WTC11 (cell line): ENCODE results near the gene LMF1. TPM values are rescaled to one million over a fixed set of nuclear protein-coding genes. Genes with fewer than 3 reads are reported as not detected.

Experiments used
- ATAC-seq: fragments of 200-7000 bp; cut with Tn5 transposase; 2 replicates; pipeline ENCODE4 v1.10.0; 2021; ENCODE audit warnings: mild to moderate bottlenecking, moderate library complexity
- CTCF ChIA-PET: fragments of 300-600 bp; sonication (Branson Sonifier 250); formaldehyde crosslinking; loops from one replicate; lab custom pipeline; 2021; ENCODE audit warnings: antibody characterized with exemption; lab: Charles Lee
- POLR2A ChIA-PET: fragments of 350-600 bp; sonication (Branson Sonifier 250); formaldehyde crosslinking; loops from one replicate; lab custom pipeline; 2021; ENCODE audit warnings: antibody characterized with exemption; lab: Charles Lee
- DNase-seq: peaks from one replicate; pipeline ENCODE4 v3.0.0; 2021; ENCODE audit warnings: low spot score
- H3K27ac Mint-ChIP-seq: 2 replicates; pipeline ENCODE4 v1.8.0; 2021; ENCODE audit warnings: mixed read lengths
- H3K27me3 Mint-ChIP-seq: 2 replicates; pipeline ENCODE4 v1.8.0; 2021; ENCODE audit warnings: low read depth, mild to moderate bottlenecking, moderate library complexity, mixed read lengths
- H3K36me3 Mint-ChIP-seq: 2 replicates; pipeline ENCODE4 v1.8.0; 2021; ENCODE audit warnings: mixed read lengths
- H3K4me1 Mint-ChIP-seq: 2 replicates; pipeline ENCODE4 v1.8.0; 2022; ENCODE audit warnings: mixed read lengths
- H3K4me3 Mint-ChIP-seq: 2 replicates; pipeline ENCODE4 v1.8.0; 2021; ENCODE audit warnings: mild to moderate bottlenecking, moderate library complexity, mixed read lengths
- H3K9me3 Mint-ChIP-seq: 2 replicates; pipeline ENCODE4 v1.8.0; 2021; ENCODE audit warnings: mixed read lengths
- ATF1 ChIP-seq: sonication (generic); formaldehyde crosslinking; IDR thresholded peaks from 2 replicates; pipeline ENCODE4 v1.8.1; 2023; ENCODE audit warnings: mild to moderate bottlenecking, moderate library complexity, missing genetic modification reagents
- ATF6 ChIP-seq: sonication (generic); formaldehyde crosslinking; IDR thresholded peaks from 2 replicates; pipeline ENCODE4 v1.8.1; 2023; ENCODE audit warnings: mild to moderate bottlenecking, missing genetic modification reagents
- CBFB ChIP-seq: sonication (generic); formaldehyde crosslinking; IDR thresholded peaks from 2 replicates; pipeline ENCODE4 v1.8.1; 2022; ENCODE audit warnings: mild to moderate bottlenecking, low read depth, missing genetic modification reagents
- EMX1 ChIP-seq: fragments of 250-450 bp; sonication (Bioruptor Pico); IDR thresholded peaks from 2 replicates; pipeline ENCODE4 v1.8.0; 2021; ENCODE audit warnings: mild to moderate bottlenecking
- ETV6 ChIP-seq: sonication (generic); formaldehyde crosslinking; IDR thresholded peaks from 2 replicates; pipeline ENCODE4 v1.8.1; 2022; ENCODE audit warnings: mild to moderate bottlenecking, missing genetic modification reagents
- FOXK1 ChIP-seq: sonication (generic); formaldehyde crosslinking; IDR thresholded peaks from 2 replicates; pipeline ENCODE4 v1.8.0; 2022; ENCODE audit warnings: mild to moderate bottlenecking, moderate library complexity, missing genetic modification reagents
- GABPB1 ChIP-seq: sonication (generic); formaldehyde crosslinking; IDR thresholded peaks from 2 replicates; pipeline ENCODE4 v1.8.1; 2023; ENCODE audit warnings: mild to moderate bottlenecking, missing genetic modification reagents
- JUN ChIP-seq: sonication (generic); formaldehyde crosslinking; IDR thresholded peaks from 2 replicates; pipeline ENCODE4 v1.8.0; 2023; ENCODE audit warnings: mild to moderate bottlenecking, missing genetic modification reagents
- NFE2L1 ChIP-seq: sonication (generic); formaldehyde crosslinking; IDR thresholded peaks from 2 replicates; pipeline ENCODE4 v1.8.1; 2023; ENCODE audit warnings: missing genetic modification reagents
- PRDM15 ChIP-seq: sonication (generic); formaldehyde crosslinking; IDR thresholded peaks from 2 replicates; pipeline ENCODE4 v1.8.0; 2022; ENCODE audit warnings: missing genetic modification reagents
- PRRX2 ChIP-seq: fragments of 250-450 bp; sonication (Bioruptor Pico); IDR thresholded peaks from 2 replicates; pipeline ENCODE4 v1.8.0; 2021; ENCODE audit warnings: mild to moderate bottlenecking
- SMAD3 ChIP-seq: sonication (generic); formaldehyde crosslinking; IDR thresholded peaks from 2 replicates; pipeline ENCODE4 v1.8.0; 2022; ENCODE audit warnings: missing genetic modification reagents, mild to moderate bottlenecking, borderline replicate concordance
- SOX15 ChIP-seq: fragments of 250-450 bp; sonication (Bioruptor Pico); IDR thresholded peaks from 2 replicates; pipeline ENCODE4 v1.9.0; 2021; ENCODE audit warnings: mild to moderate bottlenecking
- TEAD1 ChIP-seq: sonication (generic); formaldehyde crosslinking; IDR thresholded peaks from 2 replicates; pipeline ENCODE4 v1.8.0; 2022; ENCODE audit warnings: mild to moderate bottlenecking, missing genetic modification reagents
- ZNF219 ChIP-seq: sonication (generic); formaldehyde crosslinking; IDR thresholded peaks from 2 replicates; pipeline ENCODE4 v1.8.0; 2023; ENCODE audit warnings: missing genetic modification reagents, mild to moderate bottlenecking, borderline replicate concordance
- ZNF317 ChIP-seq: sonication (generic); formaldehyde crosslinking; IDR thresholded peaks from 2 replicates; pipeline ENCODE4 v1.8.1; 2023; ENCODE audit warnings: low read depth, mild to moderate bottlenecking, moderate library complexity, missing genetic modification reagents, borderline replicate concordance
- total RNA-seq: library from RNA; stranded (reverse); gene quantifications from 3 replicates; pipeline ENCODE4 v1.2.3, GENCODE V29; 2021
- TF ChIP-seq, protein P1 (sequence below): sonication (generic); formaldehyde crosslinking; IDR thresholded peaks from 2 replicates; pipeline ENCODE4 v1.8.1; 2022; ENCODE audit warnings: mild to moderate bottlenecking, moderate library complexity, missing genetic modification reagents
- TF ChIP-seq, protein P2 (sequence below): fragments of 250-450 bp; sonication (Bioruptor Pico); IDR thresholded peaks from 2 replicates; pipeline ENCODE4 v1.9.0; 2021; ENCODE audit warnings: mild to moderate bottlenecking
- TF ChIP-seq, protein P3 (sequence below): sonication (generic); formaldehyde crosslinking; IDR thresholded peaks from 2 replicates; pipeline ENCODE4 v1.8.1; 2022; ENCODE audit warnings: missing genetic modification reagents, borderline replicate concordance

The LMF1 gene
- total RNA-seq, 1 experiment from 2014 or later, result 10.5 TPM

GRCh38 chr16:843771-844170, 127.0 kb downstream of the LMF1 start (continued):
- no peak for TF ChIP-seq JUN (CRISPR knock-in tag)

DNA sequence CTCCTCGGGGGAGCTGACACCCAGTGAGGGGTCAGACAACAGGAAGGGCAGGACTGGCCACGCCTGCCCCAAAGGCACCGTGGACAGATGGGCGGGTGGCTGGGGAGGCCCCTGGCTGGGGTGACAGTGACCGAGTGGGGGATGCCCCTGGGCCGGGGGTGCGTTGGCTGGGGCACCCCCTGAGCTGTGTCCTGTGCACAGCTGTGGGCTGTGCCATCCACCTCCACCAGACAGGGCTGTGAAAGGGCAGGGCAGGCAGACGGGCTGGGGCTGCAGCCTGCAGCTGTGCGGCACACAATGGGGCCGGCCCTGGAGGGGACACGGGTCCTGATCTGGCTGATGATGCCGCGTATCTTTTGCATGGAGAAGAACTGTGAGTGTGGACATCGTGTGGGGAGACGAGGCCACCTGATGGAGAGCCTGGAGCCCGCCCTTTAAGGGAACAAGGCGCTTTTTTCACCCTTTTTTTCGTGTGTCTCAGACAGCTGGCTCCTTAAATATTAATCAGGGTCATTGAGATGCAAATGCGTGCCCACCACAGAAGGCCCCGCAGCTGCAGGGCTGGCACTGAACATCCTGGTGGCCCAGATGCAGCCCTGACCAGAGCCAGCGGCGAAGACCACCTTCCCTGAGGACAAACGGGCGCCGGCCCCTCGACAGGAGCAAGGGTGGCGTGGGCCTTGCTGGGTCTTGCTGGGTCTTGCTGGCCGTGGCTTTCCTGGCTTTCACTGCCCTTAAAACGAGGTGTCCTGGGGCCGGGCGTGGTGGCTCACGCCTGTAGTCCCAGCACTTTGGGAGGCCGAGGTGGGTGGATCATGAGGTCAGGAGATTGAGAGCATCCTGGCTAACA, 127.8 kb downstream of the LMF1 start:
- Mint-ChIP-seq H3K9me3 (peaks cover 4% of the 10 kb centered on the region; the same call in 1 of the 2 replicates), H3K36me3 (peaks cover 3% of the 10 kb centered on the region; the same call in 1 of the 2 replicates), H3K27ac (no peak overlapping the region), H3K4me3 (no peak overlapping the region), H3K27me3 (no peaks in the 10 kb centered on the region; the same call in 1 of the 2 replicates), H3K4me1 (peaks cover 2% of the 10 kb centered on the region; the same call in 1 of the 2 replicates)
- CTCF ChIA-PET, result no interaction called here
- POLR2A ChIA-PET, result no interaction called here
- DNase-seq, result no peak
- no peak for TF ChIP-seq GABPB1 (CRISPR knock-in tag)
- TF ChIP-seq, protein P1, sequence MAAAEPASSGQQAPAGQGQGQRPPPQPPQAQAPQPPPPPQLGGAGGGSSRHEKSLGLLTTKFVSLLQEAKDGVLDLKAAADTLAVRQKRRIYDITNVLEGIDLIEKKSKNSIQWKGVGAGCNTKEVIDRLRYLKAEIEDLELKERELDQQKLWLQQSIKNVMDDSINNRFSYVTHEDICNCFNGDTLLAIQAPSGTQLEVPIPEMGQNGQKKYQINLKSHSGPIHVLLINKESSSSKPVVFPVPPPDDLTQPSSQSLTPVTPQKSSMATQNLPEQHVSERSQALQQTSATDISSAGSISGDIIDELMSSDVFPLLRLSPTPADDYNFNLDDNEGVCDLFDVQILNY (CRISPR knock-in tag), result no peak
- no peak for TF ChIP-seq EMX1 (CRISPR knock-in tag)
- no peak for TF ChIP-seq FOXK1 (CRISPR knock-in tag)
- TF ChIP-seq TEAD1, result no peak
- no peak for TF ChIP-seq NFE2L1 (CRISPR knock-in tag)
- no peak for TF ChIP-seq ZNF219 (CRISPR knock-in tag)
- TF ChIP-seq SMAD3 (CRISPR knock-in tag), result no peak
- TF ChIP-seq PRRX2 (CRISPR knock-in tag), result no peak
- TF ChIP-seq ATF1 (CRISPR knock-in tag), result no peak
- TF ChIP-seq, protein P2, sequence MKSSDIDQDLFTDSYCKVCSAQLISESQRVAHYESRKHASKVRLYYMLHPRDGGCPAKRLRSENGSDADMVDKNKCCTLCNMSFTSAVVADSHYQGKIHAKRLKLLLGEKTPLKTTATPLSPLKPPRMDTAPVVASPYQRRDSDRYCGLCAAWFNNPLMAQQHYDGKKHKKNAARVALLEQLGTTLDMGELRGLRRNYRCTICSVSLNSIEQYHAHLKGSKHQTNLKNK (CRISPR knock-in tag), result no peak
- TF ChIP-seq ETV6 (CRISPR knock-in tag), result no peak
- TF ChIP-seq, protein P3, sequence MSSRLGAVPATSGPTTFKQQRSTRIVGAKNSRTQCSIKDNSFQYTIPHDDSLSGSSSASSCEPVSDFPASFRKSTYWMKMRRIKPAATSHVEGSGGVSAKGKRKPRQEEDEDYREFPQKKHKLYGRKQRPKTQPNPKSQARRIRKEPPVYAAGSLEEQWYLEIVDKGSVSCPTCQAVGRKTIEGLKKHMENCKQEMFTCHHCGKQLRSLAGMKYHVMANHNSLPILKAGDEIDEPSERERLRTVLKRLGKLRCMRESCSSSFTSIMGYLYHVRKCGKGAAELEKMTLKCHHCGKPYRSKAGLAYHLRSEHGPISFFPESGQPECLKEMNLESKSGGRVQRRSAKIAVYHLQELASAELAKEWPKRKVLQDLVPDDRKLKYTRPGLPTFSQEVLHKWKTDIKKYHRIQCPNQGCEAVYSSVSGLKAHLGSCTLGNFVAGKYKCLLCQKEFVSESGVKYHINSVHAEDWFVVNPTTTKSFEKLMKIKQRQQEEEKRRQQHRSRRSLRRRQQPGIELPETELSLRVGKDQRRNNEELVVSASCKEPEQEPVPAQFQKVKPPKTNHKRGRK, result no peak
- no peak for TF ChIP-seq SOX15 (CRISPR knock-in tag)
- no peak for TF ChIP-seq CBFB (CRISPR knock-in tag)
- no peak for TF ChIP-seq ZNF317 (CRISPR knock-in tag)
- no peak for TF ChIP-seq ATF6 (CRISPR knock-in tag)
- TF ChIP-seq PRDM15 (CRISPR knock-in tag), result no peak
- ATAC-seq, result no peak
